Kidney epithelial cell (primary cell): ENCODE results near the gene PHC2. TPM values are rescaled to one million over a fixed set of nuclear protein-coding genes. Genes with fewer than 3 reads are reported as not detected.

Source experiments
- DNase-seq: peaks from one replicate; pipeline ENCODE4 v3.0.0-alpha.2; 2010; ENCODE audit warnings: low read depth
- H3K27me3 ChIP-seq: 2 replicates; pipeline ENCODE4 v1.6.0; 2011; ENCODE audit warnings: low read length; ENCODE audit not compliant: control insufficient read depth, insufficient read depth
- H3K36me3 ChIP-seq: 2 replicates; pipeline ENCODE4 v1.5.1; 2011; ENCODE audit warnings: low read length; ENCODE audit not compliant: control insufficient read depth, insufficient read depth
- H3K4me3 ChIP-seq: 2 replicates; pipeline ENCODE4 v1.5.1; 2011; ENCODE audit warnings: low read depth, mild to moderate bottlenecking, control low read depth, low read length
- CTCF ChIP-seq: IDR thresholded peaks from 2 replicates; pipeline ENCODE4 v1.5.1; 2011; ENCODE audit warnings: mild to moderate bottlenecking, moderate library complexity, low read length, control low read depth, inconsistent platforms; ENCODE audit not compliant: insufficient read depth, poor library complexity, severe bottlenecking
- total RNA-seq: library from RNA; depleted of rRNA; stranded (reverse); fragments of >200 nt; gene quantifications from 2 replicates; pipeline ENCODE4 v1.2.3, GENCODE V29; 2015

Gene PHC2
- total RNA-seq, 1 donor from 2014 or later: 216 TPM

GRCh38 chr1:33286451-33287185, 144.3 kb downstream of the PHC2 start:
- no peak overlapping the region for H3K4me3 ChIP-seq
- peaks cover 1% of the 10 kb centered on the region for H3K36me3 ChIP-seq
- DNase-seq: no peak
- no peak for TF ChIP-seq CTCF
- no peaks in the 10 kb centered on the region for H3K27me3 ChIP-seq

GRCh38 chr1:33284049-33284448, 146.8 kb downstream of the PHC2 start:
- Histone ChIP-seq H3K4me3 (no peak overlapping the region), H3K36me3 (peaks cover 2% of the 10 kb centered on the region), H3K27me3 (no peaks in the 10 kb centered on the region)
- no peak for DNase-seq
- no peak for TF ChIP-seq CTCF

- no peak for DNase-seq
- no peak for TF ChIP-seq CTCF
- Histone ChIP-seq H3K4me3 (no peak overlapping the region), H3K27me3 (no peaks in the 10 kb centered on the region), H3K36me3 (peaks cover 2% of the 10 kb centered on the region)
Measured at GRCh38 chr1:33282791-33283190, 148.1 kb downstream of the PHC2 start.

- no peaks in the 10 kb centered on the region for H3K27me3 ChIP-seq
- TF ChIP-seq CTCF: no peak
- DNase-seq: no peak
Measured at GRCh38 chr1:33281554-33282303, 149.2 kb downstream of the PHC2 start.

GRCh38 chr1:33280091-33280661, 150.7 kb downstream of the PHC2 start:
- DNase-seq: no peak
- Histone ChIP-seq H3K4me3 (no peak overlapping the region), H3K27me3 (no peaks in the 10 kb centered on the region), H3K36me3 (peaks cover 2% of the 10 kb centered on the region)
- TF ChIP-seq CTCF: no peak

More at GRCh38 chr1:33281554-33282303, 149.2 kb downstream of the PHC2 start:
- peaks cover 2% of the 10 kb centered on the region for H3K36me3 ChIP-seq
- H3K4me3 ChIP-seq: no peak overlapping the region
